Duodenal mucosa (tissue), 2 donors: ENCODE results near the gene ULK2.

Source experiments
- H3K27ac ChIP-seq: one replicate; pipeline ENCODE4 v1.7.0; 2013; ENCODE audit warnings: low read depth, low read length
- H3K27me3 ChIP-seq, 2 donors: one replicate each; pipeline ENCODE4 v1.7.0; 2013; ENCODE audit warnings: low read length in 2 of 2, control low read depth in 1 of 2; ENCODE audit not compliant: insufficient read depth in 2 of 2, control insufficient read depth in 1 of 2
- H3K36me3 ChIP-seq, 2 donors: one replicate each; pipeline ENCODE4 v1.7.0; 2013; ENCODE audit warnings: low read length in 2 of 2, control low read depth in 1 of 2; ENCODE audit not compliant: insufficient read depth in 2 of 2, control insufficient read depth in 1 of 2
- H3K4me1 ChIP-seq, 2 donors: one replicate each; pipeline ENCODE4 v1.7.0; 2013; ENCODE audit warnings: low read length in 2 of 2, control low read depth in 1 of 2; ENCODE audit not compliant: insufficient read depth in 2 of 2, control insufficient read depth in 1 of 2
- H3K4me3 ChIP-seq, 2 donors: one replicate each; pipeline ENCODE4 v1.7.0; 2013; ENCODE audit warnings: low read length in 2 of 2, low read depth in 1 of 2
- H3K9ac ChIP-seq, 2 donors: one replicate each; pipeline ENCODE4 v1.7.0; 2013; ENCODE audit warnings: low read length in 2 of 2, low read depth in 1 of 2
- H3K9me3 ChIP-seq, 2 donors: one replicate each; pipeline ENCODE4 v1.7.0; 2013; ENCODE audit warnings: low read length in 2 of 2, control low read depth in 1 of 2; ENCODE audit not compliant: control insufficient read depth in 1 of 2

Gene ULK2

DNA sequence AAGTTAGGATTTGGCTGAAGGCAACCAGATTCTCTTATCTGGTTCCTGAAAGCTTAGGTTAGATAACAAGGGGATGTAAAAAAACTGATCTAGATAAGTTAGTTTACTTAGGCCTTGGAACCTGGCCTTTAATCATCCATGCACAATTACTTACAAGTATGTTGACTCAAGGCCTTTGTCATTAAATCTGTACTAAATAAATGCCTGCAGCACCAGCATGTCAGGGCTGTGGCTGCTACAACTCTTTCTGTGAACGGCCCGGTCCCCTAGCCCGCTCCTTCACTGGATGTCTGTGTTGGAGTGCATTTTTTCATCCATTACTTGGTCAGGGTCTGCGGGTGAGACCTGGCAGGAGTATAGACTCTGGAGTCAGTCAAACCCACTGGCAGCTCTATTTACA is 71.3 kb downstream of the ULK2 start:
- Histone ChIP-seq H3K27me3 (no peaks in the 10 kb centered on the region), H3K9ac (no peak overlapping the region), H3K4me3 (no peak overlapping the region), H3K27ac (no peak overlapping the region), H3K36me3 (peaks cover 22 to 47% of the 10 kb centered on the region in 2 donors), H3K9me3 (peaks cover 4 to 24% of the 10 kb centered on the region in 2 donors), H3K4me1 (no peaks in the 10 kb centered on the region)

DNA sequence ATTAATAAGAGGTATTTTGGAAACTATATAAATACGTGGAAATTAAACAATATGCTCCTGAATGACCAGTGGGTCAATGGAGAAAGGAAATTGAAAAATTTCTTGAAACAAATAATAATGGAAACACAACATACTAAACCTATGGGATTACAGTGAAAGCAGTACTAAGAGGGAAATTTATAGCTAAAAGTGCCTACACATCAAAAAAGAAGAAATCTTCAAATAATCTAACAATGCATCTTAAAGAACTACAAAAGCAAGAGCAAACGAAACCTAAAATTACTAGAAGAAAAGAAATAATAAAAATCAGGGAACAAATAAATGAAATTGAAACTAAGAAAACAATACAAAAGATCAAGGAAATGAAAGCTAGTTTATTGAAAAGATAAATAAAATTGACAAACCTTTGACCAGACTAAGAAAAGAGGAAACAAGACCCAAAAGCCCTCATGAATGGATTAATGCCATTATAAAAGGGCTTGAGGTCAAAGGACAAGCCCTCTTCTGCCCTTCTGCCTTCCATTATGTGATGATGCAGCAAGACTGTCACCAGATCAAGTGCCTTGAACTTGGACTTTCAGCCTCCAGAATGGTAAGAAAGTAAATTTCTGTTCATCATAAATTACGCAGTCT is 75.7 kb downstream of the ULK2 start:
- Histone ChIP-seq H3K4me3 (no peak overlapping the region), H3K9ac (no peak overlapping the region), H3K9me3 (peaks cover 4 to 24% of the 10 kb centered on the region in 2 donors), H3K4me1 (no peaks in the 10 kb centered on the region), H3K27me3 (no peaks in the 10 kb centered on the region), H3K27ac (no peak overlapping the region), H3K36me3 (peaks cover 14 to 42% of the 10 kb centered on the region in 2 donors)

DNA sequence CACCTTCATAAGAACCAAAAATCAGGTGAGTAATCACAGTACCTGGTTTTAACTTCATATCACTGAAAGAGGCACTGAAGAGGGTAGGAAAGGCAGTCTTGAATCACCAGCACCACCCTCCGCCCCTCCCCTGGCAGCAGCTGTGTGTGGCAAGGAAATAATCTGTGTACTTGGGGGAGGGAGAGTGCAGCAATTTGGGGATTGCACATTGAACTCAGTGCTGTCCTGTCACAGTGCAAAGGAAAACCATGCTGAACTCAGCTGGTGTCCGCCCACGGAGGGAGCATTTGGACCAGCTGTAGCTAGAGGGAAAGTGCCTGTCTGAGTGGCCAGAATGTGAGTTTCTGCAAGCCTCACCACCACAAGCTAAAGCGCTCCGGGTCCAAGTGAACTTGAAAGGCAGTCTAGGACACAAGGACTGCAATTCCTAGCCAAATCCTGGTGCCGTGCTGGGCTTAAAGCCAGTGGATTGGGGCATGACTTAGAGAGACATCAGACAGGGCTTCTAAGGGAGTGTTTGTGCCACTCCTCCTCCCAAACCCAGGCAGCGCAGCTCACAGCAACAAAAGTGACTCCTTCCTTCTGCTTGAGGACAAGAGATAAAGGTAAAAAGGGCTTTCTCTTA is 79.9 kb downstream of the ULK2 start:
- Histone ChIP-seq H3K27ac (no peak overlapping the region), H3K36me3 (peaks cover 0 to 8% of the 10 kb centered on the region in 2 donors), H3K9me3 (no peaks in the 10 kb centered on the region), H3K27me3 (no peaks in the 10 kb centered on the region), H3K4me1 (no peaks in the 10 kb centered on the region), H3K4me3 (no peak overlapping the region), H3K9ac (no peak overlapping the region)

DNA sequence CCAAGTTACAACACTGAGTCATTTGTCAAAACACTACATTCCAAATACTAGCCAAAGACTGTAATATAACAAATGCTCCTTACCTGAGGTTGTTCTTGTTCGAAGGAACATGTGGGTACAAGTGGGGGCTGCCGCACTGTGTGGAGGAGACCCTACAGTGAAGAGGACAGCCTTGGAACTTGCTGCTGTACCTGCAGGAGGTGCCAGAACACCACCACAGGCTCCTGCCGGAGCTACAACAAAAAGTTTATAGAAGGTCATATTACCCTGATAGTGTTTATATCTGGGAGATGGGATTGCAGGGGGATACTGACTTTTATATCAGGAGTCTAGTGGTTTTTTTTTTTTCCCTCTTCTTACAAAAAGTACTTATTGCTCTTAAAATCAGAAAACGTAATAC is 81.9 kb downstream of the ULK2 start:
- Histone ChIP-seq H3K27me3 (no peaks in the 10 kb centered on the region), H3K4me3 (no peak overlapping the region), H3K9ac (no peak overlapping the region), H3K27ac (no peak overlapping the region), H3K4me1 (no peaks in the 10 kb centered on the region), H3K36me3 (peaks cover 0 to 8% of the 10 kb centered on the region in 2 donors), H3K9me3 (no peaks in the 10 kb centered on the region)

DNA sequence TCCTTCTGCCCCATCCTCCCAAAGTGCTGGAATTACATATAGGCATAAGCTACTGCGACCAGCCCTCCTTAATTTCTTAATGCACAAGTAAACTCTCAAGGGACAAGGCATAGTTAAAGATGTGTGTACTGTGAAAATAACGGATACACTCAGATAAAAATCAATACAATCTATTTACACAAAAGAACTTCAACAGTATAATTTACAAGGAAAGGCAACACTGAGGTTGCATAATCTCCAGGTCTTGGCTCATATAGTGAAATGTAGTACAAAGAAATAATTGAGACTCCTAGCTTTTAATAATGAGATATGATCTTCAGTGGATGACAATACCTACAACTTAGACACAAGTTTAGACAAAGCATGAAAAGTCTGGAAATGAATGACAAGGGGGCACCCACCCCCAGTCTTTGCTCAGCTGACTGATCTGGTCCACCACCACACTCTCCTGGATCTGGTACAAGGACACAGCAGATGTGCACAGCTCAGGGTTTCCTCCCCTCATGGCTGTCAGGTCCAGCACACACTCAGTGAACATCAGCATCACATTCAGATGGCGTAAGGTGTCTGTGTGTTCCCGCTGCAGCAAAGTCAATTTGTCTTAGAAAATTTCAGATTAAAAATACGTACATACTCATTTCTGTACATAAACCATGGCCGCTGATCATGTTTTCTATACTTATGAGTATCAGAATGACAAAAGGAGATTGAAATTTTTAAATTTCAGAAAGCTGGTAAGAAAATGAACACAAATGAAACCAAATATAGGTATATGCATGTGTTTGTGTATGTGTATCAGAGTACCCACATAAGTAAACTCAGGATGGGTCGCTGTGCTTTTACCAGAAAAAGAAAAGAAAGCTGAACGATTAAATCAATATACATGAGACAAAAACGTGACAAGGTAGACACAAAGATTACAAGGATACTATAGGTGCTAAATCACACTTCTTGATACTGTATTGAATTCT is 86.0 kb downstream of the ULK2 start:
- Histone ChIP-seq H3K27ac (no peak overlapping the region), H3K4me3 (no peak overlapping the region), H3K36me3 (peaks cover 3 to 15% of the 10 kb centered on the region in 2 donors), H3K9ac (no peak overlapping the region), H3K27me3 (no peaks in the 10 kb centered on the region), H3K9me3 (no peaks in the 10 kb centered on the region), H3K4me1 (no peaks in the 10 kb centered on the region)

DNA sequence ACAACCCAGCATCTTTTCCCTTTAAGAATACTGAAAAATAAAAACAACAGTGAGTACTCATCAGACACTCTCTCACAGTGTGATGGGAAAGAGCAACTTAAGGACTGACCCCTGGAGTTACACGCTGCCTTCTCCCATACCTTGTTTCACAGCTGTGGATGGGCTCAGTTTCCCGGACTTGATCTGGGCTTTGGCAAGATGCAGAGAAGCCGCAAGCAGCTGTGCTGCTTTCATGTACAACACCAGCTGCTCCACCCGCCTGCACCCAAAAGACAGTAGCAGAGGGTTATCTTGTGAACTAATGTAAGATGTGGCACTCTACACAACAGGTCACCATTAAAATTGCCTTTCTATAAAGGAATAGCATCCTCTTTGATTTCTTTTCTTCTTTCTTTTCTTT is 86.9 kb downstream of the ULK2 start:
- Histone ChIP-seq H3K27ac (no peak overlapping the region), H3K4me3 (no peak overlapping the region), H3K27me3 (no peaks in the 10 kb centered on the region), H3K9me3 (no peaks in the 10 kb centered on the region), H3K36me3 (peaks cover 3 to 23% of the 10 kb centered on the region in 2 donors), H3K9ac (no peak overlapping the region), H3K4me1 (no peaks in the 10 kb centered on the region)

DNA sequence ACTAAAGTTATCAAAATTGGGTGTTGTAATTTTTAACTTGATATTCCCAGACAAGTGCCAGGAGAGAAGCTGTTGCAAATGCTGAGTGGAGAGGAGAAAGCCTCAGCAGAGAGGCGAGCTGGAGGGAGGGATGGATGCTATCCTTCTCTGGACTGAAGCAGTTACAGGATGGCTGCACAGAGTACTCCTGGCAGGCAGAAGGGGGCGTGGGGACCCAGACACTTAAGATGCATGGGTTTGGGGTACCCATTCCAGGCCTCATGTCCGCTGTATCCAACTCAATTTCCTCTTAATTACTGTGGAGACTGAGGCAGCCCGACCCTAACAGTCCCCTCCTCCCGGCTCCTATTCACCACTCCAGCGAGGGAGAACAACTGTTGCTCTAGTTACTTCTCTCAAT is 94.2 kb downstream of the ULK2 start:
- Histone ChIP-seq H3K36me3 (peaks cover 3 to 22% of the 10 kb centered on the region in 2 donors), H3K27ac (no peak overlapping the region)

DNA sequence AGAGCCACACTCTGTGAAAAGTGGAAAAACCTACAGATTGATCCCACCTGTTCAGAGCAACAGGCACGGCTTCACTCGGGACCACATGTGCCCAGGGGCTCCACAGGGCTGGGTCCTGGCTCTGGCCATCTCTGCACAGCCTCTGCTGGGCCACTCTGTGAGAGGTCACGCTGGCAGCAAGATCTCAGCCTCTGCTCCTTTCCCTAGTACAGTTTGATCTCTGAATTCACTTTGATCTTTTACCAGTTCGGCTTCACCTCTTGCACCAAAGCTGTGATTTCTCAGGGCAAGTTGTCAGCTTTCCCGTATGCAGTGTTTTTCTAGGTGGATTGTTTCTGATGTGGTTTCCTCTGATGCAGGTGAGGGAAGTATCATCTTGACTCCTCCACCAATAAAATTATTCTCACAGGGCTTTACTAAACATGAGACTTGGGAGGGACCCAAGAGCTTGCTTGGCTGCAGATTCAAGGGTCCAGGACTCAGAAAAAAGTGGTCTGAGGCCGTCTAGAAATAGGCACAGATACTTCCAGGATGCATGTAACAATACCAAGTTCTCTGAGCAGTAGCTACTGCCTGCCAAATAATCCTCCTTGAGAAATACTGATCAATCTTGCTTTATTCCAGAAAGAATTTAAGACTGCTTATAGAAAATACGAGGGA is 95.6 kb downstream of the ULK2 start:
- H3K27me3 ChIP-seq = no peaks in the 10 kb centered on the region
- peaks cover 0 to 13% of the 10 kb centered on the region in 2 donors for H3K36me3 ChIP-seq
- H3K4me3 ChIP-seq = no peak overlapping the region
- H3K9me3 ChIP-seq = no peaks in the 10 kb centered on the region
- no peak overlapping the region for H3K27ac ChIP-seq
- no peak overlapping the region for H3K9ac ChIP-seq
- H3K4me1 ChIP-seq = no peaks in the 10 kb centered on the region

More for the DNA sequence above, 94.2 kb downstream of the ULK2 start:
- Histone ChIP-seq H3K9me3 (no peaks in the 10 kb centered on the region), H3K4me1 (no peaks in the 10 kb centered on the region), H3K27me3 (no peaks in the 10 kb centered on the region), H3K9ac (no peak overlapping the region), H3K4me3 (no peak overlapping the region)

DNA sequence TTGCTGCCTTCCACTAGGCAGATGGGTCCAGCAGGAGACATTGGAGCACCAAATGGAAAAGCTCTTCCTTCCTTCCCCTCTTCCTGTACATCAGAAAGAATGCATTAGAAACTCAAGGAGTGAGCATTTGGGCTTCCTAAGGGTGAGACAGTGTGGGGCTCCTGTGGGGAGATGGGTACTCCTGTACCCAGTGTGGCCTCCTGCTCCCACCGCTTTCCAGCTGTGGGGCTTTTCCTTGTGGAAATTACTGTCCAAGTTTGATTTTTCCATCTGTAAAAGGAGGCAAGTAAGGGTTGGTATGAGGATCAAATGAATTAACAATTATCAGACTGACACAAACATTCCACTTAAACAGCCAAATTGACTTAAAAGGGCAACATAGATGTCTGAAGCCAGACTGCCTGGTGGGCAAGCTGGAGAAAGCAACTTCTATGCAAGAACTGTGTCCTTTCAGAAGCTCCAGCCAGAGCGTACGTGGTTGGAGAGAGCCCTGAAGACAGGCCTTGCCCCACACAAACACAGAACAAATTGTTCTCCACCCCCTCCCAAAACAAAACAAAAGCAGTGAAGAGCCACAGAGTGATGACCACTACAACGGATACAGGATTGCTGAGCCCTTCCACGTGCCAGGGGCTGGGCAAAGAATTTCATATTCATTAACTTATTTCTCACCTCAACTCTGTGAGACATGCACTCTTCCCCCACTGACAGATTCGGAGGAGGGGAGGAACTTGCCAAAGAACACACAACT is 96.6 kb downstream of the ULK2 start:
- no peak overlapping the region for H3K9ac ChIP-seq
- H3K27ac ChIP-seq = no peak overlapping the region
- no peaks in the 10 kb centered on the region for H3K4me1 ChIP-seq
- H3K4me3 ChIP-seq = no peak overlapping the region
- H3K27me3 ChIP-seq = no peaks in the 10 kb centered on the region
- peaks cover 0 to 5% of the 10 kb centered on the region in 2 donors for H3K36me3 ChIP-seq
- H3K9me3 ChIP-seq = no peaks in the 10 kb centered on the region
